Caki2 (cell line): Measurements from ENCODE around the gene NAV1. TPM values are rescaled to one million over a fixed set of nuclear protein-coding genes. Genes with fewer than 3 reads are reported as not detected.

Experiments
- DNase-seq: peaks from one replicate; pipeline ENCODE4 v3.0.0-alpha.2; 2015; ENCODE audit warnings: low read depth
- in situ Hi-C: cut with HindIII; loops from 2 replicates; pipeline ENCODE4 v1.10.0; 2016; ENCODE audit warnings: low sequenced_read_pairs, low pct_unique_long_range_greater_than_20kb, mixed read lengths
- total RNA-seq: library from RNA; depleted of rRNA; stranded (reverse); fragments of >200 nt; shearing (Covaris generic); gene quantifications from 2 replicates; pipeline ENCODE4 v1.2.3, GENCODE V29; 2014; ENCODE audit warnings: low replicate concordance

Gene NAV1
- total RNA-seq, 1 experiment from 2014 or later = 18.0 TPM

DNA sequence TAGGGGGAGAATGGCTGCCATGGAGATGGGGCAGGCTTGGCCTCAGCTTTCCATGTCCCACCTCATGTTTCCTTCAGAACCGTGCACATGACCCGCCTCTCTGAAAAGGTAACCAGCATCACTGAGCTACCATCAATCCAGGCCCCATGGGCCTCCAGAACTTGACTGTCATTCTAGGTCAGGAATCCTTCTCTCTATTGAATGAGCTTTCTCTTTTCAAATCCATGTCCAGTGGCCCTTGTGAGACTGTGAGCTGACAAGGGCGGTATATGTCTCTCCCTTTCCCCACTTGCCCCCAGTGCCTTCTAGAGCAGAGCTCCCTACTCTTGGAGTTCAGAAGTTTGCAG, 36.4 kb upstream of the NAV1 start:
- no peak for DNase-seq
- in situ Hi-C loops = no loop called here

DNA sequence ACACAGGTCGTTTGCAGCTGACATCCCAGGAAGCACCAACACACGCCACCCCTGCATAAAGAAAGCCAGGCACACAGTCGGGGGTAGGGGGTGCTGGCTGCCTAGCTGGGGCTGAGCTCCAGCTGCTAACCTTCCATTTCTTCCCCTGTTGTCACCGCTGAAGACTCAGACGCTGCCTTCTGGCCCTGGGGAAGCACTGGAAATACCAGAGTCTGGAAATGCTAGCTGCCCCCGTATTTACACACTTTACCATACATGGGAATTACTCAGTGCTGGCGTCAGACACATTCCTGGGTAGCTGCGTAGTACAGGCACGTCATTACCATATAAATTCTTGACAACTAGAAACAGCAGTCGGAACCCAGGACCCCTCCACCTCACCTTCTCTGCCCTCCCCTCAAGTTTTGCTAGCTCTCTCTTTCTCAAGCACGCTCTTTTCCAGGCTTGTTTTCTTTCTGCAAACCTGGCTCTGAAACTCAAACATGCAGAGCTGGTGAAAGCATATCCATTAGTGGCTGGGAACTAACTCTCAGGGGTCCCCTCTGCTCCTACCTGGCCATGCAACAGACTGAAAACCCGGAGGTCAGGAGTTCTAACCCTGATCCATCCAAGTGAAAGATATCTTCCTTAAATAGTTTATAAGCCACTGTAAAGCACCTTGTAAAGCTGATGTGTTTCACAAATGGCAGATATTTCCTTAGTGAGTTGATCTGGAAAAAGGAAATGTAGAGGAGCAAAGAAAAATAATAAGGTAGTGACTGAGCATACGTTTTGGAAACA, 35.3 kb upstream of the NAV1 start:
- no peak for DNase-seq
- in situ Hi-C loops = no loop called here

DNA sequence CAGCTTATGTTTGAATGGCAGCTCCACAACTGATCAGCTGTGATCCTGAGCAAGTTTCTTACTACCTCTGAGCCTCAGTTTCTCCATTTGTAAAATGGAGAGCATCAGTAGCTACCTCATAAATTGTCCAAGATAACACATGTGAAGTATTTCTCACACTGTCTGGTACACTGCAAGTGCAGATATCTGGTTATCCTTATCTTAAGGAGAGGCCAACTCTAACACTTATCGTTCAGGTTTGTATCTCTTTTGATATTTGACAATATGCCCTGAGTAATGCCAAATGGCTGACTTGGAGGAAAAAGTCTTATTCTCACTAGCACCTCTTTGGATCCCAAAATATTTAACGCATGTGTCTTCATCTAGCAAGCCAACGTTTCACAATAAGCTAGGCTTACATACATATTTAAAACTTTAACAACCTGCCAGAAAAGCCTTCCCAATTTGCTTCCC, 34.7 kb upstream of the NAV1 start:
- in situ Hi-C loops = no loop called here
- no peak for DNase-seq

DNA sequence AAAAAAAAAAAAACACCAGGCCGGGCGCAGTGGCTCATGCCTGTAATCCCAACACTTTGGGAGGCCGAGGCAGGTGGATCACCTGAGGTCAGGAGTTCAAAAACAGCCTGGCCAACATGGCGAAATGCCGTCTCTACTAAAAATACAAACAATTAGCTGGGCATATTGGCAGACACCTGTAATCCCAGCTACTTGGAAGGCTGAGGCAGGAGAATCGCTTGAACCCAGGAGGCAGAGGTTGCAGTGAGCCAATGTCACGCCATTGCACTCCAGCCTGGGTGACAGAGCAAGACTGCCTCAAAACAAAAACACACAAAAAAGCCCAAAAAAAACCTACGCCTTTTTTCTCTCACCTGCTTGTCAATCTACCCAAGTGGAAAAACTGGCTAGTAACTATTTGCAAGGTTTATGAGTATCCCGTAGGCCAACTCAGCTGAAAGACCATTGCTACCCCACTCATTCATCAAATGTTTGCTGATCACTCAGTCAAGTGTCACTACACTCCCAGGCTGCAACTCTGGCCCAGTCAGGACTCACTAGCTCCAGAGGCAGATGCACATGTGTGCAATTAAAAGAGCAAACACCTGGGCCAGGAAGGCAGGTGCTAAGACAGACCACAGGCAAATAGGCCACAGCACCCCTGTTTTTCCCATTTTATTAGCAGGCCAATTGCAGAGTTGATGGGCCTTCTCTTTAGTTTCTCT, 34.0 kb upstream of the NAV1 start:
- in situ Hi-C loops = no loop called here
- DNase-seq = no peak

DNA sequence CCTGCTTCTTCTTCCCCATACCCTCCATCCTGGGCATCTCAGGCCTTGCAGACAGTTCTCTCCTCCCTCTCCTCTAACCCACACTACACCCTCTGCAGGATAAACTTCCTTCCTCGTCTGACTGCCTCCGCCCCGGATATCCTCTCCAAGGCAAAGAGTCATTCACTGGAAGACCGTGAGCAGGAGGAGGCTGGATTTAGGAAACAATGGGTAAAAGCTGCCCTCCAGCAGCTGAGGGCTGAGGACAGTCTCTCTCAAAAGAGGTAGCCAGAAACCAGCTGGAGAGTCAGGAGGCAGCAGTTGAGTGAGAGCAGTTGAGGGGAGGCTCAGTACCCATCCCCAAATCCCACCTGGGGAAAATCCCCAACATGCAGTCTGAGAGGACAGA, 33.4 kb upstream of the NAV1 start:
- in situ Hi-C loops = no loop called here
- no peak for DNase-seq

DNA sequence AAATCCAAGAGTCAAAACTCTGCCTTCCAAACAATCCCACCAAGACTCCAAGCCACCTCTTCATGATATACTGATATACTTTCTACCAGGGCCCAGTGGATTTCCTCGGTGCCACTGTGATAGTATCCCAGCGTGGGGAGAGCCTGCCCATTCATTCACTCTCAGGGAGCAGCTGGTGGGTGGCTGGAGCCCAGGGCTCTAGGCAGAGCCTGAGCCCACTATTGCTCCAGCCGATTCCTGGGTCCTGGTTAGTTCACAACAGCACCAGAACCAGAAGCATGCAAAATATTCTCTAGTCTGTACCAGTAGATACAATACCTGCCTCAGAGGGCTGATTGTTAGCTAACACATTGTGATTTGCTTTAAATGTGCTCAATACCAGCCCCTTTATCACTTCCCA, 32.8 kb upstream of the NAV1 start:
- DNase-seq = no peak
- in situ Hi-C loops = no loop called here

DNA sequence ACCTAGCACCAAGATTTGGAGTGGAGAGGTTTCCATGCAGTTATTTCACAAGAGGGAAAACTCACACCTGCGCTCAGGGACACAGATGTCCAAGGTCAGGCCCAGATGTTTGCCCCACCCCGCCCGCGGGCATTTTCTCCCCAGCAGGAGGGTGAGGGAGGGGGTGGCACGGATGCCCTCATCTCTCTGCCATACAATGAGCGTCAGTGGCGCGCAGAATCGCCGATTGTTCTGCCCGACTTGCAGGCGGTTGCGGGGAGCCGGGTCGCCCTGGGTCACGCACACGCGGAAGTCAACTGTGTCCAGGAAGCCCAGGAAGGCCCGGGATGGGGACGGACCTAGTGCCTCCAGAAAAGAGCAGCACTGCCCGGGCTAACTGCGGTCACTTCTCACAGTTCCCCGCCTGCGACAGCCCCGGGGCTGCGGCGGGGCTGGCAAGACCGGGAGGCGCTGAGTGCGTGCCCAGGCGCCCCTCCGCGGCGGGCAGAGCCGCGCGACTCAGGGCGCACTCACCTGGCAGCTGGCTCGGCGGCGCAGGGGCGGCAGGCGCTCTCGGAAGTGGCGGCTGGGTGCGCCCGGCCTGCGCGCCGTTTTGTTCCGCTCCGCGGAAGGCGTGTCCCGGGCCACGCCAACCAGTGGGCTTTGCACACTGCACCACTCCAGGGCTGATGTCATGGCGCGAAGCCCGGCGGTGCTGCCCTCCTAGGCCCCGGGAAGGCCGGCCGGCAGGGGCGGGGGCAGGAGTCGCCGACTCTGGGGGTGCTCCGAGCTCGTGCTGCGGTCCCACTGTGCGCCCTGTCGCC, 32.2 kb upstream of the NAV1 start, which contains the start of gene CSRP1:
Gene CSRP1 (minus strand): TSS at position 567 of the 803 bp plus-strand sequence. CDS start 10,820 bp downstream, outside the sequence.
- in situ Hi-C loops = no loop called here
- peak; percentile 81 for DNase-seq

DNA sequence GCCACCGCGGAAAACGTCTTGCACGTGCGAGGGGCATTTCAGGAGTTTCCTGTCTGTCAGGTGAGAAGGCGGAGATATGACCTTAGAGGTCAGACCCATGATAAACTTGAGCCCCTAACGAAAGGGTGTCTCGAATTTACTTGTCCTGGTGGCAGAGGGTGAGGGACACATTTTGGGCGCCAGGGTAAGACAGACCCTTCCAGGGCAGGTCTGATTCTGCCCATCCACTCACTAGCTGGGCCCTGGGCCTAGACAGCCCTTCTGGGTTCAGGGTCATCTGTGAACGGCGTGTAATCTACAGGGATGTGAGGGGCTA, 31.6 kb upstream of the NAV1 start:
- in situ Hi-C loops = no loop called here
- DNase-seq = no peak

DNA sequence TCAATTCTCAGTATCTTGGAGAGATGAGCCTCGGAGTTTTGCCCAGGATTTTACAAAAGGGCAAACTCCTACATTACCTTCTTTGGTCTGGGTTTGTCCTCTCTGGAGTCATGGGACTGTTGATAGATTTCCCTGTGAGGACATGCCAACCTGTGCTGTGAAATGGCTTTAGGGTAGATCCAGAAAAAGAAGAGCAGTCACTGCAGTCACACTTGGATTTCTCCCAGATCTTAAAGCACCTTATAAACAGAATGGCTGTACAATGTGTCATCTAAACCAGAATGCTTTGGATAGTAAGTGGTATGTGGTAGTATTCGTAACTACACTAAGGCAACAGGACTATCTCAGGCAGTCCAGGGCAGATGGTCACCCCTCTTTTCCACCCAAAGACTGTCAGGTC, 30.1 kb upstream of the NAV1 start:
- no peak for DNase-seq
- in situ Hi-C loops = no loop called here

DNA sequence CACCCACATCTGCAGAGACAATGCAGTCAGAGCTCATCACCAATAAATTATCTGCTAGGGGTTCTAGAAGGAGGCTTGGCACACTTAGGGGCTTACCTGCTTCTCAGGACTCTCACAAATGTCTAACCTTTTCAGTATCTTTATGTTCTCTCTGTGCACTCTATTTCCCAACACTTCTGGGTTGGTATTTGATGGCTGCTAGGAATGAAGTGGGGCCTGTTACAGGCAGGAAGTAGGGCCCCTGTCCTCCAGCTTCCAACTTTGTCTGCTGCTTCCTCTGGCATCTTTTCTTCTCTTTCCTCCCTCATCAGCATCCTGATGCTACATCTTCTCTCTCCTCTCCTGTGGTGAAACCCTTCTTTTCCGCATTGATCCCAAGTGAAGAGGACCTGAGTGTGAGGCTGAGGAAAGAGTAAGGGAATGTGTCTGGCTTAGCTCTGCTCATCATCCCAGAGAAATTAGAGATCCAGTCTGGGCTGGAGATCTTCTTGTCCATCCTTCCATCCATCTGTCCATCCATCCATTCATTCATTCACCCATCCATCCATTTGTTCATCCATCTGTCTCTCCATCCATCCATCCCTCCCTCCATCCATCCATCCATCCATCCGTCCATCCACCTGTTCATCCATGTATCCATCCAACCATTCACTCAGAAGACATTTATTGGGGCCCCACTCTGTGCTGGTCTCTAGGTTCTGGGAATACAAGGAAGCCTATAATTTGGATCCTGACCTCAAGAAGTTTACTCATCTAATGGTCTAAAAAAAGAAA, 29.1 kb upstream of the NAV1 start:
- in situ Hi-C loops = no loop called here
- DNase-seq = no peak

DNA sequence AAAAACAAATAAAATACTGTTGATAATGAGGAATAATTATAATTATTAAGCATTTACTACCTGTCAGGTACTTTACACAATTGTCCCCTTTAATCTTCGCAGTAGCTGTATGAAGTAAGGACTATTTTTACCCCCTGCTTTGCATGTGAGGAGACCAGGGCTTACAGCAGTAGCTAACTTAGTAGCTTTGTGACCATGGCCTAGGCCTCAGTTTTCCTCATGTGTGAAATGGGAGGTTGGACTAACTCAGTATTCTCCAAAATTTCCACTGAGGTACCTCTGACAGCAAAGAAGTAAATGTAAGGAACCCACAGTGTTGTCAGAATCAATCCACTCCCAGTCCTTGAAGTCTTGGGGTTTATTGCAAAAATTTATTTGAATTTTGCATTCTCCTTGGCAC, 28.2 kb upstream of the NAV1 start:
- in situ Hi-C loops = no loop called here
- DNase-seq = no peak

DNA sequence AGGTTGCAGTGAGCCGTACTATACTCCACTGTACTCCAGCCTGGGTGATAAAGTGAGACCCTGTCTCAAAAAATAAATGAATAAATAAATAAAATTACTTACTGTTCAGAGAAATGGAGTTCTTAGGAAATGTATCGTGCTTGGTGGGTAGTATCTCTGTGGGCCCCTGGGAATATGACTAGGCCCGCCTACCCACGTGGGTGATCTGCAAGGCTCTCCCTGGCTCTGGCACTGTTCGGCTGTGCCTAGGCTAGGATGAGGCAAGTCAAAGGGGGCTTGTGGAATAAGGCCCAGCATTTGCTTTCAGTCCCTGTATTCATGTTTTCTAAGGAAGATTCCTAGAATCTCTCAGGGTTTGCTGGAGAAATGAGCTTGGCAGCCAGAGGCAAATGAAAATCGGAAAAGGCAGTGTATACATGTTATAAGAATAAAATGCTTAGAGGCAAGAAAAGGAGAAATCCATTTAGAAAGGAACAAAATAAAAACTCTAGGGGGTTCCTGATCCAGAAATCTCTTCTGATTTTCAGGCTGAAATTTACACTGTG, 27.5 kb upstream of the NAV1 start:
- DNase-seq = no peak
- in situ Hi-C loops = no loop called here

DNA sequence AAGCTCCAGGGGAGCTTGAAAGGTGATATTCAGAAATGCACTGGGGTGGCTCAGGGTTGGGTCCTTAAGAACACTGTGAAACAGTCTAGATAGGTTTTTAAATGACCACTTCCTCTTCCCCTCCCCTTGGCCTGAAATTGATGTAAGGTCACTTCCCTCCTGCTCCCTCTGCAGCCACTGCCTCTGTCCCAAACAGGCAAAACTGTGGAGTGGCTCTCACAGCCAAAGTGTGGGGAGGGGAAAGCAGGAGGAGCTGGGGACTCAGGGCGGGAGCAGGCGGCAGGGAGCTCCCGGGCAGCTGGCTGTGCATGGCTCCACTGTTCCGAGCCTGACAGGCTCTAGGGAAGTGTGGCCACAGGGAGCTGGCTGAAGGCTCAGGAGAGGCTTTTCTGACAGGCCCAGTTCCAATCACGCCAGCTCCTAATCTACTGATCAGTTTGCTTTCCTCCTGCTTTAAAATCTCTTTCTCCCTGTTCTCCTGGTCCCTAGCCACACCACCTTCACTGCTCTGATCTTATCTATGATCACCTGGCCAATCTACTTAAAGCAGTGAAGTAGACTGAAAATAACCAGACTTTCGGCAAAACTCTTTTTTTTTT, 26.9 kb upstream of the NAV1 start:
- in situ Hi-C loops = no loop called here
- no peak for DNase-seq

DNA sequence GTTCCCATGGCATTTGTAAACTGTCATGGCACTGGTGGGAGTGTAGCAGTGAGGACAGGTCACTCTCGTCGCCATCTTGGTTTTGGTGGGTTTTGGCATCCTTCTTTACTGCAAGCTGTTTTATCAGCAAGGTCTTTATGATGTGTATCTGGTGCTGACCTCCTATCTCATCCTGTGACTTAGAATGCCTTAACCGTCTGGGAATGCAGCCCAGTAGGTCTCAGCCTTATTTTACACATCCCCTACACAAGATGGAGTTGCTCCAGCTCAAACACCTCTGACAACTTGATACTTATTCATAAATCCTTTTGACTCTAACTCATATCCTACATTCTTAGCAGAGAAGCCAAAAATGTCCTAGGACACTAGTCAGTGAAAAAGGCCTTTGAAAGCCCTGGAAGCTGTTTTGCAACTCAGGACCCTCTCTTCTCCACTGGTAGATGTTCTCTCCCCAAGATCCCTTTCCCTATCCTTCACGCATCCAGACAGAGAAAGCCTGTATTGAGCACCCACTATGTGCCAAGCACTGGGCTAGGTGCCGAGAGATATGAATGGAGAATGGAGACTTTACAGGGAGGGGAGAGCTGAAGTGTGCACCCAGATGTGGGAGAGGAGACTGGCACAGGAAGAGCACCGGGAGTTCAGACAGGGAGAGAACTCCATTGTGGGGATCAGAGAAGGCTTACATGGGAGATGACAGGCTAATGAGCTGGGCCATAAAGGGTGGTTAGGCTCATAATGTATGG, 25.3 kb upstream of the NAV1 start:
- in situ Hi-C loops = no loop called here

DNA sequence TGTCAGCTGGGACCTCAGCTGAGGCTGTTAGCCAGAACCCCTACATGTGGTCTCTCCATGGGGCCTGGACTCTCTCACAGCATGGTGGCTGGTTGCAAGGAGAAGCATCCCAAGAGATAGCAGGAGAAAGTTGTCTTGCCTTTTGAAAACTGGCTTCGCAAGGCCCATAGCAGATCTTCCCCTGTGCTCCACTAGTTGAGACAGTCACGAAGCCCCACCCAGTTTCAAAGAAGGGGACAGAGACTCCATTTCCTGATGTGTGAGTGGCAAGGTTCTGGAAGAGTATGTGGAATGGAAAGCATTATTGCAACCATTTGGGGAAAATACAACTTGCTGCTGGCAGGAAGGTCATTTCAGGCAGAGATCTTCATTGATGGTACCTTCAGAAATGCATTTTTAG, 24.5 kb upstream of the NAV1 start:
- in situ Hi-C loops = no loop called here
- DNase-seq = no peak

More for the DNA sequence above, 25.3 kb upstream of the NAV1 start:
- DNase-seq = no peak

DNA sequence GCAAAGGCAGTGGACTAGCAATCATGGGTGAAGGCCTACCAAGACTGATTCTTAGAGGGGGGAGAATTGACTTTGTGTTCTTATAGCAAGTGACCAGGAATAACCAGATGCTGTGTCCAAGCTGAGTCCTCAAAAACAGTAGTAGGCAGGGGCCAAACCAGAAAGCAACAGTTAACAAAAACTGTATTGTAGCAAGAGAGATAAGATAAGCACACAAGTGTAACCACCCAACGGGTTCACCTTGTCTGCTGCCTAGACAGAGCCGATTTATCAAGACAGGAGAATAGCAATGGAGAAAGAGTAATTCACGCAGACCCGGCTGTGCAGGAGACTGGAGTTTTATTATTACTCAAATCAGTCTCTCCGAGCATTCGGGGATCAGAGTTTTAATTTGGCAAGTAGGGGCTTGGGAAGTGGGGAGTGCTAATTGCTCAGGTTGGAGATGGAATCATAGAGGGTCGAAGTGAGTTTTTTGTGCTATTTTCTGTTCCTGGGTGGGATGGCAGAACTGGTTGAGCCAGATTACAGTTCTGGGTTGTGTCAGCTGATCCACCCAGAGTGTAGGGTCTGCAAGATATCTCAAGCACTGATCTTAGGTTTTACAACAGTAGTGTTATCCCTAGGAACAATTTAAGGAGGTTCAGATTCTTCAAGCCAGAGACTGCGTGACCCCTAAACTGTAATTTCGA, 23.7 kb upstream of the NAV1 start:
- DNase-seq = no peak
- in situ Hi-C loops = no loop called here

DNA sequence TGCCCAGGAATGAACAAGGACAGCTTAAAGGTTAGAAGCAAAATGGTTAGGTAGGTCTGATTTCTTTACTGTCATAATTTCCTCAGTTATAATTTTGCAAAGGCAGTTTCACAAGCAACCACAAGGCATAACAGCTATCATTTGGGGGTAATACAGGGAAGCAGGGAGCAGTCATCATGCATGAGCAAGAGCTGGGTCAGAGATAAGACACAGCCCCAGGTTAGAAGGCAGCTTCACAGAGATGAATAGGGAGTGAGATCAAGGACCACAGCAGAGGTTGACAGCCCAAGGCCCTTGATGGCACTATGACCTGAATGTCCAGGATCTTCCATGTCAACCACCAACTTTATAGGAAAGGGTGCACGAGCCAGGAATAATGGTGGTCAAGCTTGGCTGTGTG, 23.0 kb upstream of the NAV1 start:
- in situ Hi-C loops = no loop called here
- no peak for DNase-seq
